Measurements from ENCODE around the gene PCGF3. TPM values are rescaled to one million over a fixed set of nuclear protein-coding genes. Genes with fewer than 3 reads are reported as not detected.
A peak's percentile ranks its signal among the peaks of the same experiment; 100 is the strongest.

The PCGF3 gene
- total RNA-seq, 1 donor from 2014 or later, result 55.4 TPM

GRCh38 chr4:723751-724530, 18.3 kb downstream of the PCGF3 start:
- Mint-ChIP-seq H3K4me1 (ENCODE audit: low read depth) (peaks cover 53% of the 10 kb centered on the region), H3K27me3 (ENCODE audit: low read depth) (no peaks in the 10 kb centered on the region), H3K27ac (ENCODE audit: unreplicated experiment) (no peak overlapping the region), H3K36me3 (ENCODE audit: low read depth) (peaks cover 7% of the 10 kb centered on the region), H3K9me3 (ENCODE audit: low read depth) (no peaks in the 10 kb centered on the region), H3K4me3 (ENCODE audit: unreplicated experiment) (no peak overlapping the region)
- no peak for TF ChIP-seq CTCF (IDR thresholded peaks at IDR 0.05)
- no peak for DNase-seq (ENCODE audit: low spot score)

- Mint-ChIP-seq H3K9me3 (ENCODE audit: low read depth) (no peaks in the 10 kb centered on the region), H3K27me3 (ENCODE audit: low read depth) (no peaks in the 10 kb centered on the region), H3K36me3 (ENCODE audit: low read depth) (peaks cover 10% of the 10 kb centered on the region), H3K27ac (ENCODE audit: unreplicated experiment) (no peak overlapping the region), H3K4me3 (ENCODE audit: unreplicated experiment) (no peak overlapping the region), H3K4me1 (ENCODE audit: low read depth) (peaks cover 38% of the 10 kb centered on the region)
- TF ChIP-seq CTCF (IDR thresholded peaks at IDR 0.05), result no peak
- peak; percentile 91 for DNase-seq (ENCODE audit: low spot score)
These were observed 20.0 kb downstream of the PCGF3 start for GRCh38 chr4:725391-726234.

- peak overlapping the region; percentile 19 for H3K27ac Mint-ChIP-seq (ENCODE audit: unreplicated experiment)
- H3K4me3 Mint-ChIP-seq (ENCODE audit: unreplicated experiment), result no peak overlapping the region
- H3K36me3 Mint-ChIP-seq (ENCODE audit: low read depth), result peaks cover 12% of the 10 kb centered on the region
These were observed 20.7 kb downstream of the PCGF3 start for GRCh38 chr4:726235-726787.

GRCh38 chr4:726838-727237, 21.2 kb downstream of the PCGF3 start:
- H3K27me3 Mint-ChIP-seq (ENCODE audit: low read depth), result no peaks in the 10 kb centered on the region

More at GRCh38 chr4:726235-726787, 20.7 kb downstream of the PCGF3 start:
- DNase-seq (ENCODE audit: low spot score), result no peak
- H3K27me3 Mint-ChIP-seq (ENCODE audit: low read depth), result no peaks in the 10 kb centered on the region
- H3K9me3 Mint-ChIP-seq (ENCODE audit: low read depth), result no peaks in the 10 kb centered on the region
- peaks cover 31% of the 10 kb centered on the region for H3K4me1 Mint-ChIP-seq (ENCODE audit: low read depth)
- no peak for TF ChIP-seq CTCF (IDR thresholded peaks at IDR 0.05)

More at GRCh38 chr4:726838-727237, 21.2 kb downstream of the PCGF3 start:
- Mint-ChIP-seq H3K27ac (ENCODE audit: unreplicated experiment) (peak overlapping the region; percentile 59), H3K4me3 (ENCODE audit: unreplicated experiment) (no peak overlapping the region), H3K36me3 (ENCODE audit: low read depth) (peaks cover 11% of the 10 kb centered on the region), H3K9me3 (ENCODE audit: low read depth) (no peaks in the 10 kb centered on the region), H3K4me1 (ENCODE audit: low read depth) (peaks cover 26% of the 10 kb centered on the region)
- DNase-seq (ENCODE audit: low spot score), result no peak
- TF ChIP-seq CTCF (IDR thresholded peaks at IDR 0.05), result no peak

Data from chondrocyte (in vitro differentiated cells).